Measurements from ENCODE around the gene ACKR3.

DNA sequence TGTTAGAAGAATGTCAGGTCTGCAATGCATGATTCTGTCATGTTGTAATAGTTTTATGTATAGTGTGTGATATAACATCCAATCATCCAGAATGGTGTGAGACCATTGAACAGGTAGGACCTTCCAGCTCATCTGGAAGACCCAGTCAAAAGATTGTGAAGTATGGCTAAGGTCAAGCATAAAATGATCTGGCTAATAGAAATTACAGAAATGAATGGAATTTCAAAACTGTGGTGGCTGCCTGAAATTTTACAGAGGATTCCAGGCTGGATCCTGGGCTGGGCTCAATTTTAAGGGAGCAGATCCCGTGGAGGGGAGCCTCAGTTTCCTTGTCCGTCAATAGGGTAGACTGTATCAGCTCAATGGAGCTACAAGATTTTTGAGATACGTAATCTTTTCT lies 39.1 kb downstream of the ACKR3 start:
- TF ChIP-seq, protein P1, sequence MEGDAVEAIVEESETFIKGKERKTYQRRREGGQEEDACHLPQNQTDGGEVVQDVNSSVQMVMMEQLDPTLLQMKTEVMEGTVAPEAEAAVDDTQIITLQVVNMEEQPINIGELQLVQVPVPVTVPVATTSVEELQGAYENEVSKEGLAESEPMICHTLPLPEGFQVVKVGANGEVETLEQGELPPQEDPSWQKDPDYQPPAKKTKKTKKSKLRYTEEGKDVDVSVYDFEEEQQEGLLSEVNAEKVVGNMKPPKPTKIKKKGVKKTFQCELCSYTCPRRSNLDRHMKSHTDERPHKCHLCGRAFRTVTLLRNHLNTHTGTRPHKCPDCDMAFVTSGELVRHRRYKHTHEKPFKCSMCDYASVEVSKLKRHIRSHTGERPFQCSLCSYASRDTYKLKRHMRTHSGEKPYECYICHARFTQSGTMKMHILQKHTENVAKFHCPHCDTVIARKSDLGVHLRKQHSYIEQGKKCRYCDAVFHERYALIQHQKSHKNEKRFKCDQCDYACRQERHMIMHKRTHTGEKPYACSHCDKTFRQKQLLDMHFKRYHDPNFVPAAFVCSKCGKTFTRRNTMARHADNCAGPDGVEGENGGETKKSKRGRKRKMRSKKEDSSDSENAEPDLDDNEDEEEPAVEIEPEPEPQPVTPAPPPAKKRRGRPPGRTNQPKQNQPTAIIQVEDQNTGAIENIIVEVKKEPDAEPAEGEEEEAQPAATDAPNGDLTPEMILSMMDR (conservative IDR thresholded peaks at IDR 0.05; ENCODE audit: low read depth, low read length), result no peak
- TF ChIP-seq POLR2A (IDR thresholded peaks at IDR 0.05; ENCODE audit: low read depth, low read length) (no peak), MAFK (IDR thresholded peaks at IDR 0.05; ENCODE audit: low read depth, low read length) (no peak), RFX5 (IDR thresholded peaks at IDR 0.05; ENCODE audit: low read depth, low read length) (no peak), CHD1 (IDR thresholded peaks at IDR 0.05; ENCODE audit: low read depth, low read length) (no peak), MXI1 (IDR thresholded peaks at IDR 0.05; ENCODE audit: borderline replicate concordance, low read depth, low read length) (no peak), RAD21 (IDR thresholded peaks at IDR 0.05; ENCODE audit: low read length) (no peak), SMC3 (IDR thresholded peaks at IDR 0.05; ENCODE audit: low read depth, low read length) (no peak), CEBPB (IDR thresholded peaks at IDR 0.05; ENCODE audit: low read depth, low read length) (no peak), RCOR1 (IDR thresholded peaks at IDR 0.05; ENCODE audit: insufficient replicate concordance, low read length) (no peak), MAZ (IDR thresholded peaks at IDR 0.05; ENCODE audit: borderline replicate concordance, low read depth, low read length) (no peak), NFE2L2 (IDR thresholded peaks at IDR 0.05; ENCODE audit: low read depth, low read length) (no peak)
- TF ChIP-seq, protein P2, sequence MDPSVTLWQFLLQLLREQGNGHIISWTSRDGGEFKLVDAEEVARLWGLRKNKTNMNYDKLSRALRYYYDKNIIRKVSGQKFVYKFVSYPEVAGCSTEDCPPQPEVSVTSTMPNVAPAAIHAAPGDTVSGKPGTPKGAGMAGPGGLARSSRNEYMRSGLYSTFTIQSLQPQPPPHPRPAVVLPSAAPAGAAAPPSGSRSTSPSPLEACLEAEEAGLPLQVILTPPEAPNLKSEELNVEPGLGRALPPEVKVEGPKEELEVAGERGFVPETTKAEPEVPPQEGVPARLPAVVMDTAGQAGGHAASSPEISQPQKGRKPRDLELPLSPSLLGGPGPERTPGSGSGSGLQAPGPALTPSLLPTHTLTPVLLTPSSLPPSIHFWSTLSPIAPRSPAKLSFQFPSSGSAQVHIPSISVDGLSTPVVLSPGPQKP (IDR thresholded peaks at IDR 0.05; ENCODE audit: borderline replicate concordance, low read depth, low read length), result no peak
- TF ChIP-seq, protein P3, sequence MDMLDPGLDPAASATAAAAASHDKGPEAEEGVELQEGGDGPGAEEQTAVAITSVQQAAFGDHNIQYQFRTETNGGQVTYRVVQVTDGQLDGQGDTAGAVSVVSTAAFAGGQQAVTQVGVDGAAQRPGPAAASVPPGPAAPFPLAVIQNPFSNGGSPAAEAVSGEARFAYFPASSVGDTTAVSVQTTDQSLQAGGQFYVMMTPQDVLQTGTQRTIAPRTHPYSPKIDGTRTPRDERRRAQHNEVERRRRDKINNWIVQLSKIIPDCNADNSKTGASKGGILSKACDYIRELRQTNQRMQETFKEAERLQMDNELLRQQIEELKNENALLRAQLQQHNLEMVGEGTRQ (IDR thresholded peaks at IDR 0.05; ENCODE audit: low read depth, low read length), result no peak
